MM.1S (cell line): ENCODE measurements around the gene MRTFA.
"Not testable (repeated sequence)": the region's sequence is repeated elsewhere in the genome, so short reads cannot be mapped to it uniquely, and the experiment has no call there.

Experiments used
- DNase-seq: peaks from one replicate; pipeline ENCODE4 v3.0.0-alpha.2; 2015
- H2AFZ ChIP-seq: fragments of 300-600 bp; sonication (generic); 2 replicates; pipeline ENCODE4 v1.6.0; 2016; ENCODE audit warnings: antibody characterized with exemption, low read length
- H3F3A ChIP-seq: fragments of 300-600 bp; sonication (generic); 2 replicates; pipeline ENCODE4 v1.6.1; 2016; ENCODE audit warnings: mild to moderate bottlenecking, antibody characterized with exemption, low read length, moderate library complexity, mixed read lengths; ENCODE audit not compliant: insufficient read depth
- H3K27ac ChIP-seq: fragments of 300-600 bp; sonication (generic); 2 replicates; pipeline ENCODE4 v1.5.1; 2016; ENCODE audit warnings: mild to moderate bottlenecking, low read length
- H3K27me3 ChIP-seq: fragments of 300-600 bp; sonication (generic); replicated peaks from 2 replicates; pipeline ENCODE4 v1.6.0; 2016; ENCODE audit warnings: low read length; ENCODE audit not compliant: insufficient read depth
- H3K36me3 ChIP-seq: fragments of 300-600 bp; sonication (generic); replicated peaks from 2 replicates; pipeline ENCODE4 v1.6.1; 2016; ENCODE audit warnings: mild to moderate bottlenecking, low read length, mixed read lengths; ENCODE audit not compliant: insufficient read depth
- H3K4me1 ChIP-seq: fragments of 300-600 bp; sonication (generic); 2 replicates; pipeline ENCODE4 v1.6.1; 2016; ENCODE audit warnings: low read length, mixed read lengths
- H3K4me2 ChIP-seq: fragments of 300-600 bp; sonication (generic); 2 replicates; pipeline ENCODE4 v1.6.0; 2016; ENCODE audit warnings: low read depth, low read length
- H3K4me3 ChIP-seq: fragments of 300-600 bp; sonication (generic); 2 replicates; pipeline ENCODE4 v1.5.1; 2016; ENCODE audit warnings: low read length, mixed read lengths
- H3K79me2 ChIP-seq: fragments of 300-600 bp; sonication (generic); 2 replicates; pipeline ENCODE4 v1.6.1; 2016; ENCODE audit warnings: mixed run types, low read length, mixed read lengths
- H3K9ac ChIP-seq: fragments of 300-600 bp; sonication (generic); 2 replicates; pipeline ENCODE4 v1.6.1; 2016; ENCODE audit warnings: low read length, mixed read lengths
- H3K9me2 ChIP-seq: fragments of 300-600 bp; sonication (generic); replicated peaks from 2 replicates; pipeline ENCODE4 v1.6.1; 2016; ENCODE audit warnings: mild to moderate bottlenecking, low read length, mixed read lengths; ENCODE audit not compliant: insufficient read depth
- H3K9me3 ChIP-seq: fragments of 300-600 bp; sonication (generic); replicated peaks from 2 replicates; pipeline ENCODE4 v1.6.1; 2016; ENCODE audit warnings: mild to moderate bottlenecking, low read length, mixed read lengths; ENCODE audit not compliant: insufficient read depth
- H4K20me1 ChIP-seq: fragments of 300-600 bp; sonication (generic); 2 replicates; pipeline ENCODE4 v1.6.1; 2016; ENCODE audit warnings: mild to moderate bottlenecking, low read length, moderate library complexity, mixed read lengths; ENCODE audit not compliant: insufficient read depth
- CTCF ChIP-seq: fragments of 300-600 bp; sonication (generic); IDR thresholded peaks from 2 replicates; pipeline ENCODE4 v1.5.1; 2016; ENCODE audit warnings: antibody characterized with exemption, low read length, mixed read lengths
- EZH2 ChIP-seq: fragments of 300-600 bp; sonication (generic); optimal IDR thresholded peaks from 2 replicates; pipeline ENCODE3; 2017; ENCODE audit warnings: low read depth, mild to moderate bottlenecking, antibody characterized with exemption, low read length, mixed read lengths
- EZH2phosphoT487 ChIP-seq: fragments of 300-600 bp; sonication (generic); IDR thresholded peaks from 2 replicates; pipeline ENCODE4 v1.6.1; 2018; ENCODE audit warnings: antibody characterized with exemption, low read length

The MRTFA gene

GRCh38 chr22:40511604-40512003 lies 124.9 kb downstream of the MRTFA start:
- no peak for TF ChIP-seq EZH2
- TF ChIP-seq EZH2phosphoT487 = no peak
- TF ChIP-seq CTCF = no peak
- no peak overlapping the region for H3K9ac ChIP-seq
- H3K79me2 ChIP-seq = no peaks in the 10 kb centered on the region
- H3K9me3 ChIP-seq = no peaks in the 10 kb centered on the region
- H3K27me3 ChIP-seq = no peaks in the 10 kb centered on the region
- H3K4me1 ChIP-seq = no peaks in the 10 kb centered on the region
- H4K20me1 ChIP-seq = no peaks in the 10 kb centered on the region
- H3K36me3 ChIP-seq = no peaks in the 10 kb centered on the region
- no peak overlapping the region for H3K4me3 ChIP-seq
- no peak for DNase-seq
- H3K9me2 ChIP-seq = no peaks in the 10 kb centered on the region
- H3F3A ChIP-seq = no peaks in the 10 kb centered on the region
- H3K4me2 ChIP-seq = no peak overlapping the region
- no peak overlapping the region for H2AFZ ChIP-seq
- H3K27ac ChIP-seq = no peak overlapping the region

- no peak for DNase-seq
- H3K27me3 ChIP-seq = no peaks in the 10 kb centered on the region
- no peaks in the 10 kb centered on the region for H3K9me3 ChIP-seq
- H3K27ac ChIP-seq = no peak overlapping the region
- H2AFZ ChIP-seq = no peak overlapping the region
- H3K36me3 ChIP-seq = no peaks in the 10 kb centered on the region
- H3K4me1 ChIP-seq = no peaks in the 10 kb centered on the region
- no peaks in the 10 kb centered on the region for H3F3A ChIP-seq
- TF ChIP-seq CTCF = no peak
- no peak for TF ChIP-seq EZH2
- TF ChIP-seq EZH2phosphoT487 = no peak
- H3K4me3 ChIP-seq = no peak overlapping the region
- no peak overlapping the region for H3K4me2 ChIP-seq
- H4K20me1 ChIP-seq = no peaks in the 10 kb centered on the region
- no peaks in the 10 kb centered on the region for H3K79me2 ChIP-seq
- no peak overlapping the region for H3K9ac ChIP-seq
- no peaks in the 10 kb centered on the region for H3K9me2 ChIP-seq
Observed at GRCh38 chr22:40510631-40511364, 125.7 kb downstream of the MRTFA start.

- Histone ChIP-seq H3K9ac (no peak overlapping the region), H3K9me3 (no peaks in the 10 kb centered on the region), H2AFZ (no peak overlapping the region), H3K4me3 (no peak overlapping the region), H3K27me3 (no peaks in the 10 kb centered on the region), H3K27ac (no peak overlapping the region), H3F3A (0 out of 2 replicates have a peak, but pooled peaks cover under 1% of the 10 kb centered on the region), H3K4me2 (no peak overlapping the region), H4K20me1 (no peaks in the 10 kb centered on the region), H3K9me2 (no peaks in the 10 kb centered on the region), H3K79me2 (no peaks in the 10 kb centered on the region), H3K4me1 (0 out of 2 replicates have a peak, but pooled peaks cover 5% of the 10 kb centered on the region), H3K36me3 (no peaks in the 10 kb centered on the region)
- no peak for TF ChIP-seq CTCF
- no peak for TF ChIP-seq EZH2
- no peak for DNase-seq
Observed at GRCh38 chr22:40509401-40510134, 127.0 kb downstream of the MRTFA start.

- not testable (repeated sequence) for H3F3A ChIP-seq, H4K20me1 ChIP-seq, H3K27ac ChIP-seq, DNase-seq, H3K9me2 ChIP-seq, H3K27me3 ChIP-seq, H2AFZ ChIP-seq, H3K9me3 ChIP-seq, H3K4me3 ChIP-seq, H3K79me2 ChIP-seq, H3K4me1 ChIP-seq, H3K4me2 ChIP-seq, H3K36me3 ChIP-seq, H3K9ac ChIP-seq
Observed at GRCh38 chr22:40508046-40508445, 128.5 kb downstream of the MRTFA start.
